Mesendoderm (in vitro differentiated cells): Measurements from ENCODE around the gene MROH2A.
"Not testable (repeated sequence)": the region's sequence is repeated elsewhere in the genome, so short reads cannot be mapped to it uniquely, and the experiment has no call there.

Experiments used
- DNase-seq: peaks from one replicate; pipeline ENCODE4 v3.0.0; 2013
- H2AK5ac ChIP-seq: 2 replicates; pipeline ENCODE4 v1.6.1; 2013; ENCODE audit warnings: low read length, inconsistent platforms
- H2BK120ac ChIP-seq: 2 replicates; pipeline ENCODE4 v1.6.1; 2013; ENCODE audit warnings: low read depth, mild to moderate bottlenecking, low read length, moderate library complexity, mixed read lengths
- H2BK15ac ChIP-seq: replicated peaks from 2 replicates; pipeline ENCODE4 v1.6.1; 2013; ENCODE audit warnings: low read depth, mild to moderate bottlenecking, moderate library complexity
- H2BK5ac ChIP-seq: 2 replicates; pipeline ENCODE4 v1.6.1; 2013; ENCODE audit warnings: low read length, inconsistent platforms
- H3K18ac ChIP-seq: 2 replicates; pipeline ENCODE4 v1.6.1; 2013; ENCODE audit warnings: mild to moderate bottlenecking, low read length, mixed read lengths
- H3K23ac ChIP-seq: one replicate; pipeline ENCODE4 v1.6.1; 2013; ENCODE audit warnings: low read length
- H3K27ac ChIP-seq: 2 replicates; pipeline ENCODE4 v1.5.1; 2013; ENCODE audit warnings: low read depth, mild to moderate bottlenecking, inconsistent platforms, low read length, moderate library complexity
- H3K27me3 ChIP-seq: 2 replicates; pipeline ENCODE4 v1.6.1; 2013; ENCODE audit warnings: low read length, control low read depth, mild to moderate bottlenecking, inconsistent platforms; ENCODE audit not compliant: insufficient read depth, poor library complexity
- H3K36me3 ChIP-seq: 2 replicates; pipeline ENCODE4 v1.6.1; 2013; ENCODE audit warnings: low read length, inconsistent platforms; ENCODE audit not compliant: control insufficient read depth, insufficient read depth
- H3K4ac ChIP-seq: one replicate; pipeline ENCODE4 v1.6.1; 2013; ENCODE audit warnings: low read depth, mild to moderate bottlenecking, low read length, moderate library complexity
- H3K4me1 ChIP-seq: 2 replicates; pipeline ENCODE4 v1.6.1; 2013; ENCODE audit warnings: low read depth, low read length, inconsistent platforms; ENCODE audit not compliant: control insufficient read depth
- H3K4me2 ChIP-seq: 2 replicates; pipeline ENCODE4 v1.6.1; 2013; ENCODE audit warnings: low read length
- H3K4me3 ChIP-seq: 2 replicates; pipeline ENCODE4 v1.5.1; 2013; ENCODE audit warnings: mild to moderate bottlenecking, low read length
- H3K56ac ChIP-seq: one replicate; pipeline ENCODE4 v1.6.1; 2013; ENCODE audit warnings: low read length
- H3K79me1 ChIP-seq: 2 replicates; pipeline ENCODE4 v1.6.1; 2013; ENCODE audit warnings: low read length, inconsistent platforms
- H3K79me2 ChIP-seq: 2 replicates; pipeline ENCODE4 v1.6.1; 2013; ENCODE audit warnings: mild to moderate bottlenecking, low read length; ENCODE audit not compliant: control insufficient read depth, insufficient read depth
- H3K9ac ChIP-seq: 2 replicates; pipeline ENCODE4 v1.6.1; 2013; ENCODE audit warnings: low read length, inconsistent platforms
- H4K5ac ChIP-seq: one replicate; pipeline ENCODE4 v1.6.1; 2013; ENCODE audit warnings: low read length
- H4K8ac ChIP-seq: one replicate; pipeline ENCODE4 v1.6.1; 2013; ENCODE audit warnings: low read depth, mild to moderate bottlenecking, control low read depth, low read length, moderate library complexity
- WGBS: extraction: QIAGEN DNeasy Blood & Tissue Kit; methylation state at CpG from one replicate; pipeline ENCODE4 v1.1.7; 2013; ENCODE audit warnings: low lambda C conversion rate, missing lambda C conversion rate; ENCODE audit not compliant: insufficient coverage; ENCODE audit errors: extremely low coverage; 5-methylcytosine and 5-hydroxymethylcytosine counted together

The MROH2A gene

DNA sequence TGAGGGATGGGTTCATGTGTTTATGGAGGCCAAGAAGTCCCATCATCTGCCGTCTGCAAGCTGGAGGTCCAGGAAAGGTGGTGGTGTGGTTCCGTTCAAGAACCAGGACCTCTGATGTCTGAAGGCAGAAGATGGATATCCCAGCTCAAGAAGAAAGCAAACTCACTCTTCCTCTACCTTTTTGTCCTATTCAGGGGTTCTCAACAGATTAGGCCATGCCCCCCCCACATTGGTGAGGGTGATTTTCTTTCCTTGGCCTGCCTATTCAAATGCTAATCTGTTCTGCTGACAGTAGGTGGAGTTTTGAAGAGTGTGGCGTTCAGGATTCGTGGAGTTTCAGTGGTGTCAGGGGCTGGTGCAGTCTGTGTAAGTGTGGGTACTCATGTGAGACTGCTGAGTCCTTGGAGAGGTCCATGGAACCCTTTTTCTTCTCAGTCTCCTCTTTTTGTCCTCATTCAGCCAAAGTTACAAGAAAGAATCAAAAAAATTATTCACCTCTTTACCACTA lies 84.2 kb downstream of the MROH2A start:
- Histone ChIP-seq H2BK120ac (no peak overlapping the region), H3K4me2 (no peak overlapping the region), H4K8ac (no peak overlapping the region), H2AK5ac (no peak overlapping the region), H3K4me3 (no peak overlapping the region), H3K4me1 (no peaks in the 10 kb centered on the region), H3K9ac (no peak overlapping the region), H2BK15ac (no peak overlapping the region), H4K5ac (no peak overlapping the region), H3K4ac (no peak overlapping the region), H3K79me1 (no peaks in the 10 kb centered on the region), H2BK5ac (no peak overlapping the region), H3K27me3 (no peaks in the 10 kb centered on the region), H3K18ac (no peak overlapping the region), H3K36me3 (no peaks in the 10 kb centered on the region), H3K79me2 (no peaks in the 10 kb centered on the region), H3K23ac (no peak overlapping the region), H3K56ac (no peak overlapping the region), H3K27ac (no peak overlapping the region)
- DNase-seq = no peak
- WGBS = no CpG with 5 or more reads among the region's 4 CpGs

DNA sequence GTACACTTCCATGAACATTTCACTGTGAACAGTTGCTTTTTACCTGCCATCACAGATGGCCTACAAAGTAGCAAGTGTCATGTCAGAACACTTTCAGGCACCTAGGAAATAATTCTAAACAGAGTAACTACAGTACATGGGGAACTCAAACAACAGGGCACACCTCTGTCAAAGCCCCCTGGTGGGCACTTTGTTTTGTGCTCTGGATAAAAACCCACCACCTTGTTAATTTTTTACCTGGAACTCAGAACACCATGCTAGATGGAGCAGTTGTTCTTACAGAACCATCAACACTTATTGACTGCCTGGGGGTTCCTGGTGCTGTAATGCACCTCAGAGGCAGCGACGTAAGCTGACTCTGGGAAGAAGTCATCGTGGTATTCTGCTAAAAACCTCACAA lies 87.7 kb downstream of the MROH2A start:
- no peaks in the 10 kb centered on the region for H3K36me3 ChIP-seq
- no peak overlapping the region for H3K4me3 ChIP-seq
- H3K56ac ChIP-seq = no peak overlapping the region
- no peaks in the 10 kb centered on the region for H3K4me1 ChIP-seq
- no peak overlapping the region for H2BK120ac ChIP-seq
- H3K27ac ChIP-seq = no peak overlapping the region
- no peaks in the 10 kb centered on the region for H3K27me3 ChIP-seq
- no peak overlapping the region for H3K23ac ChIP-seq
- WGBS = no CpG with 5 or more reads among the region's 3 CpGs
- no peak overlapping the region for H3K9ac ChIP-seq
- no peak overlapping the region for H4K5ac ChIP-seq
- H3K79me1 ChIP-seq = no peaks in the 10 kb centered on the region
- H3K4ac ChIP-seq = no peak overlapping the region
- H2BK5ac ChIP-seq = no peak overlapping the region
- no peak overlapping the region for H3K18ac ChIP-seq
- H2AK5ac ChIP-seq = no peak overlapping the region
- peak; percentile 48 for DNase-seq
- no peak overlapping the region for H3K4me2 ChIP-seq
- H2BK15ac ChIP-seq = no peak overlapping the region
- H3K79me2 ChIP-seq = no peaks in the 10 kb centered on the region
- no peak overlapping the region for H4K8ac ChIP-seq

DNA sequence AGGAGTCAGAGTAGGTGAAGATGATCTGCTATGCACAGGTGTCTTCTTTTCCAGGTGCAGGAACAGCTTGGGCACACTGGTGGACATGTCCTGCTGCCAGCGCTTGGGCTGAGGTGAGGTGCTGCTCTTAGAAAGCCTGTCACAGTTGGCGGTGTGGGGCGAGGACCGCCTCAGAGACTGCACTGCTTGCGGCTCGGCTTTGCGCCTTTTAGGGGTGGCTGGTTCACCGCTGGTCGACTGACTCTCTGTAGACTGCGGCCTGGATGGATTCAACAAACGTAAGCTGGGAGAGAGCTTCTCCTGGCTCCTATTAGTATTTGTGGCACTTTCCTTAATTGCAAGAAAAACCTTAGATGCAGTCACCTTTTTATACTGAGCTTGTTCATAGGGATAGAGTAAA lies 88.3 kb downstream of the MROH2A start:
- H3K4ac ChIP-seq = no peak overlapping the region
- no peak overlapping the region for H2BK120ac ChIP-seq
- H3K4me1 ChIP-seq = no peaks in the 10 kb centered on the region
- H3K36me3 ChIP-seq = no peaks in the 10 kb centered on the region
- H4K5ac ChIP-seq = no peak overlapping the region
- H2BK15ac ChIP-seq = no peak overlapping the region
- no peak overlapping the region for H2AK5ac ChIP-seq
- H4K8ac ChIP-seq = no peak overlapping the region
- DNase-seq = no peak
- H3K79me1 ChIP-seq = no peaks in the 10 kb centered on the region
- no peak overlapping the region for H3K18ac ChIP-seq
- no peak overlapping the region for H2BK5ac ChIP-seq
- no peak overlapping the region for H3K4me2 ChIP-seq
- H3K27me3 ChIP-seq = no peaks in the 10 kb centered on the region
- no peaks in the 10 kb centered on the region for H3K79me2 ChIP-seq
- H3K9ac ChIP-seq = no peak overlapping the region
- H3K27ac ChIP-seq = no peak overlapping the region
- no CpG with 5 or more reads among the region's 11 CpGs for WGBS
- no peak overlapping the region for H3K56ac ChIP-seq
- H3K4me3 ChIP-seq = no peak overlapping the region
- H3K23ac ChIP-seq = no peak overlapping the region

DNA sequence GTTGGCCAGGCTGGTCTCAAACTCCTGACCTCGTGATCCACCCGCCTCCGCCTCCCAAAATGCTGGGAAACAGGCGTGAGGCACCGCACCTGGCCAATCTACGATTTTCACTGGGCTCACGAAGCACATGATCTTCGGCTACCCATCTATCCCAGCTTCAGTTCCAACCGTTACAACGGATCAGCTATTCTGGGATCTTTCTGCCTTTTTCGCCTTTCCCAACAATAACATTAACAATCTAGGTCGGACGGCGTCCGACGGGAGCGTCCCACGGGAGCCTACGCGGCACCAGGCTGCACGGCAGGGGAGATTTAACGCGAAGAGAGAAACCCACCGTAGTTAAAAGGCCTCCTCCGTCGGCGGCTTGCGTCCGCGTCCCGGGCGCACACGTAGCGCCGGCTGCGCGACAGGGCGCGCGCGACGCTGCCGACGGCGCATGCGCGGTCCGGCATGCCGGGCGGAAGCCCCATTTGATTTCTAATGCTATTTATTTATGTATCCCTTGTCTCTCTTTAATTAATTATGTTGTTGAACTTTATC lies 89.9 kb downstream of the MROH2A start, which contains the start of gene MSL3B:
MSL3B (minus strand) TSS at position 394 of the 540 bp plus-strand sequence.
- Histone ChIP-seq H3K18ac (no peak within 1 kb of the TSS), H3K27ac (no peak within 1 kb of the TSS), H3K79me2 (no peaks in the 10 kb centered on the region), H3K4me2 (peak within 1 kb of the TSS; percentile 91), H2BK15ac (no peak within 1 kb of the TSS), H3K56ac (peak within 1 kb of the TSS; percentile 89), H3K9ac (peak within 1 kb of the TSS; percentile 95), H3K4me1 (no peaks in the 10 kb centered on the region), H3K27me3 (no peaks in the 10 kb centered on the region), H2BK120ac (no peak within 1 kb of the TSS), H3K36me3 (no peaks in the 10 kb centered on the region), H2AK5ac (no peak within 1 kb of the TSS), H3K79me1 (no peaks in the 10 kb centered on the region), H2BK5ac (no peak within 1 kb of the TSS), H3K4me3 (peak within 1 kb of the TSS; percentile 73), H3K23ac (no peak within 1 kb of the TSS), H4K8ac (no peak within 1 kb of the TSS), H3K4ac (no peak within 1 kb of the TSS), H4K5ac (peak within 1 kb of the TSS; percentile 81)
- peak; percentile 67 for DNase-seq
- WGBS = no CpG with 5 or more reads among the region's 50 CpGs

DNA sequence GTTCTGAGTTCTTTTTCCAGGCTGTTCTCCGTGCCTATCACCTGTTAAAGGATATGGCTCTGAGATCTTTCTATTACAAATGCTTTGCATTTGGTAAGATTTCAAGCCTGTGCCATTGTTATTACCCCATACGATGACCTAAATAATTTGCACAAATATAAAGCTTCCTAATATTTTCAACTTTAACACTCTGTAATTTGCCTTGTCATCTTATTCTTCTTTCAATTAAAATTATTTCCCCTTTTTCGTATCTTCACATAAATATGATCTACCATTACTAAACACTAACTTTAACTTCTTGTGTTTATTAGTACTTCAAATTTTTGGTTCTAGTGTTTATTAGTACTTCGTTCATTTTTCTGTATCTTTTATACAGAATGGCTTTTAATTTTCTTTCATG lies 93.3 kb downstream of the MROH2A start:
- Histone ChIP-seq H3K9ac (no peak overlapping the region), H3K4me1 (no peaks in the 10 kb centered on the region), H3K18ac (no peak overlapping the region), H3K79me2 (no peaks in the 10 kb centered on the region), H3K23ac (no peak overlapping the region), H2BK5ac (no peak overlapping the region), H4K8ac (no peak overlapping the region), H3K4ac (no peak overlapping the region), H3K27ac (no peak overlapping the region), H3K56ac (no peak overlapping the region), H2BK15ac (no peak overlapping the region), H3K79me1 (no peaks in the 10 kb centered on the region), H2BK120ac (no peak overlapping the region), H3K27me3 (no peaks in the 10 kb centered on the region), H3K4me3 (no peak overlapping the region), H4K5ac (no peak overlapping the region), H3K36me3 (no peaks in the 10 kb centered on the region), H2AK5ac (no peak overlapping the region), H3K4me2 (no peak overlapping the region)
- 100% methylated on average over 1 of the region's 4 CpGs for WGBS
- DNase-seq = no peak

DNA sequence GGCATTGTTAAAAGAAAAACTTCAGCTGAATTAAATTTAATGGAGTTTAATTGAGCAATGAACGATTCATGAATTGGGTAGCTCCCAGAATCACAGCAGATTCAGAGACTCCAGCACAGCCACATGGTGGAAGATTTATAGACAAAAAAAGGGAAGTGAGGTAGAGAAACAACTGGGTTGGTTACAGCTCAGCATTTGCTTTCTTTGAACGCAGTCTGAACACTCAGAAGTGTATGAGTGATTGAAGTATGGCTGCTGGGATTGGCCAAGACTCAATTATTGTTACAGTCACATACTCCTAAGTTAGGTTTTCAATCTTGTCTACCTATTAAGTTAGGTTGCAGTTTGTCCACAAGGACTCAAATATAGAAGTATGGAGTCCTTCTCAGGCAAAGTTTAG lies 94.0 kb downstream of the MROH2A start:
- H4K5ac ChIP-seq, H3K27ac ChIP-seq, H2AK5ac ChIP-seq, H3K4me2 ChIP-seq, H2BK15ac ChIP-seq, H3K4ac ChIP-seq, H3K23ac ChIP-seq, H2BK5ac ChIP-seq, H3K4me1 ChIP-seq, H3K79me1 ChIP-seq, DNase-seq, H3K4me3 ChIP-seq, H3K79me2 ChIP-seq, H3K18ac ChIP-seq, H3K36me3 ChIP-seq, H2BK120ac ChIP-seq, H3K27me3 ChIP-seq, H4K8ac ChIP-seq, H3K9ac ChIP-seq, H3K56ac ChIP-seq: not testable (repeated sequence)
- no CpG with 5 or more reads among the region's 2 CpGs for WGBS
